ENCODE data around the gene POLH. TPM values are rescaled to one million over a fixed set of nuclear protein-coding genes. Genes with fewer than 3 reads are reported as not detected.

POLH gene
- total and polyA plus RNA-seq, 10 of the 15 experiments (the other 5 are each of a cell fraction or from before 2014, with no cell fraction given): 5.5 to 33.6 (median 18.6) TPM

DNA sequence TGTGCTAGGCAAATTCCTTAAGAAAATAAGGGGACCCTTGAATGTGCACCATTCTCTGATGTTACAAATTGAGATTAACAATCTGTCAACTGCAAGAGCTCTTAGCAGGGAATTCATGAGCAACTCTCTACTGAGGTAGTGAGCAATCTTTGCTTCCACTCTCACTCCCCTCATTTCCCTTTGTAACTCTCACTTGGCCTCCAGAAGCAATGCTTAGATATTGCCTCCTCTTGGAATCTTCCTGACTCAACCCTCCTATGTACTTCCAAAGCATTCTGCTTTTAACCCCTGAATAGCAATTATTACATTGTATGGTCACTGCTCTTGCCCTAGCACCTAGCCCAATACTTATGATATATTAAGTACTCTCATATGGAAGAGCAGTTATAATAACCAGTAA lies 16.7 kb upstream of the POLH start:
- H3K4me3 ChIP-seq: no peak overlapping the region
- CTCF ChIA-PET: no interaction called here
- no peaks in the 10 kb centered on the region for H3K9me3 ChIP-seq (replicated peaks; ENCODE audit: control insufficient read depth, insufficient read depth, low read length)
- SMC1A ChIA-PET (ENCODE audit: uncharacterized antibody, unreplicated experiment): no interaction called here
- H3K4me2 ChIP-seq (ENCODE audit: control insufficient read depth, insufficient read depth): no peak overlapping the region
- no peaks in the 10 kb centered on the region for H3K27me3 ChIP-seq (replicated peaks in 1 of 2; ENCODE audit: control insufficient read depth in 2 of 2, insufficient read depth in 2 of 2, low read length in 1 of 2)
- no peaks in the 10 kb centered on the region for H4K20me1 ChIP-seq (ENCODE audit: control insufficient read depth, insufficient read depth)
- RAD21 ChIA-PET (ENCODE audit: unreplicated experiment): no interaction called here
- H3K36me3 ChIP-seq (ENCODE audit: control insufficient read depth in 2 of 2, insufficient read depth in 2 of 2, low read length in 1 of 2): peaks cover 4 to 37% of the 10 kb centered on the region in 2 experiments
- H2AFZ ChIP-seq (ENCODE audit: control insufficient read depth, low read depth, low read length): no peak overlapping the region
- intact Hi-C loops (cut with micrococcal nuclease; ENCODE audit: unreplicated experiment) (no loop called here), in situ Hi-C loops (cut with MboI) (no loop called here)
- no peaks in the 10 kb centered on the region for H3K79me2 ChIP-seq (ENCODE audit: control insufficient read depth, insufficient read depth, low read length)
- no peaks in the 10 kb centered on the region for H3K4me1 ChIP-seq (ENCODE audit: control insufficient read depth, insufficient read depth, low read length)
- POLR2A ChIA-PET: no interaction called here
- TF ChIP-seq, protein P1, sequence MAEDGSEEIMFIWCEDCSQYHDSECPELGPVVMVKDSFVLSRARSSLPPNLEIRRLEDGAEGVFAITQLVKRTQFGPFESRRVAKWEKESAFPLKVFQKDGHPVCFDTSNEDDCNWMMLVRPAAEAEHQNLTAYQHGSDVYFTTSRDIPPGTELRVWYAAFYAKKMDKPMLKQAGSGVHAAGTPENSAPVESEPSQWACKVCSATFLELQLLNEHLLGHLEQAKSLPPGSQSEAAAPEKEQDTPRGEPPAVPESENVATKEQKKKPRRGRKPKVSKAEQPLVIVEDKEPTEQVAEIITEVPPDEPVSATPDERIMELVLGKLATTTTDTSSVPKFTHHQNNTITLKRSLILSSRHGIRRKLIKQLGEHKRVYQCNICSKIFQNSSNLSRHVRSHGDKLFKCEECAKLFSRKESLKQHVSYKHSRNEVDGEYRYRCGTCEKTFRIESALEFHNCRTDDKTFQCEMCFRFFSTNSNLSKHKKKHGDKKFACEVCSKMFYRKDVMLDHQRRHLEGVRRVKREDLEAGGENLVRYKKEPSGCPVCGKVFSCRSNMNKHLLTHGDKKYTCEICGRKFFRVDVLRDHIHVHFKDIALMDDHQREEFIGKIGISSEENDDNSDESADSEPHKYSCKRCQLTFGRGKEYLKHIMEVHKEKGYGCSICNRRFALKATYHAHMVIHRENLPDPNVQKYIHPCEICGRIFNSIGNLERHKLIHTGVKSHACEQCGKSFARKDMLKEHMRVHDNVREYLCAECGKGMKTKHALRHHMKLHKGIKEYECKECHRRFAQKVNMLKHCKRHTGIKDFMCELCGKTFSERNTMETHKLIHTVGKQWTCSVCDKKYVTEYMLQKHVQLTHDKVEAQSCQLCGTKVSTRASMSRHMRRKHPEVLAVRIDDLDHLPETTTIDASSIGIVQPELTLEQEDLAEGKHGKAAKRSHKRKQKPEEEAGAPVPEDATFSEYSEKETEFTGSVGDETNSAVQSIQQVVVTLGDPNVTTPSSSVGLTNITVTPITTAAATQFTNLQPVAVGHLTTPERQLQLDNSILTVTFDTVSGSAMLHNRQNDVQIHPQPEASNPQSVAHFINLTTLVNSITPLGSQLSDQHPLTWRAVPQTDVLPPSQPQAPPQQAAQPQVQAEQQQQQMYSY (CRISPR knock-in tag; IDR thresholded peaks at IDR 0.05): no peak
- TF ChIP-seq E4F1 (IDR thresholded peaks at IDR 0.05; ENCODE audit: borderline replicate concordance, partially characterized antibody): no peak
- TF ChIP-seq SMAD5 (IDR thresholded peaks at IDR 0.05; ENCODE audit: low read depth): no peak
- no peak for TF ChIP-seq HCFC1 (IDR thresholded peaks at IDR 0.05; ENCODE audit: low read length)
- TF ChIP-seq MXI1 (IDR thresholded peaks at IDR 0.05; ENCODE audit: low read depth, low read length): no peak
- no peak for TF ChIP-seq TARDBP (IDR thresholded peaks at IDR 0.05; ENCODE audit: borderline replicate concordance)
- TF ChIP-seq PML (IDR thresholded peaks at IDR 0.05; ENCODE audit: low read length): no peak
- no peak for FAIRE-seq
- BruUV-seq (replicated peaks): TSS peak; percentile 34
- no peak for DNase-seq (ENCODE audit: low read depth, low spot score)
- no peak overlapping the region for H3K27ac ChIP-seq (ENCODE audit: control insufficient read depth, insufficient read depth)
- no peak overlapping the region for H3K9ac ChIP-seq (ENCODE audit: control insufficient read depth, insufficient read depth, low read length)
- ATAC-seq: no peak
